NCI-H774 (cell line): ENCODE measurements around the gene GPC5.
A peak's percentile ranks its signal among the peaks of the same experiment; 100 is the strongest.
"Not testable (repeated sequence)": the region's sequence is repeated elsewhere in the genome, so short reads cannot be mapped to it uniquely, and the experiment has no call there.

ENCODE experiments used
- DNase-seq: peaks from one replicate; lab custom pipeline; 2025; lab: John Stamatoyannopoulos, UW

GPC5 gene

GRCh38 chr13:92656648-92657047, 1258.2 kb downstream of the GPC5 start:
- no peak for DNase-seq

DNA sequence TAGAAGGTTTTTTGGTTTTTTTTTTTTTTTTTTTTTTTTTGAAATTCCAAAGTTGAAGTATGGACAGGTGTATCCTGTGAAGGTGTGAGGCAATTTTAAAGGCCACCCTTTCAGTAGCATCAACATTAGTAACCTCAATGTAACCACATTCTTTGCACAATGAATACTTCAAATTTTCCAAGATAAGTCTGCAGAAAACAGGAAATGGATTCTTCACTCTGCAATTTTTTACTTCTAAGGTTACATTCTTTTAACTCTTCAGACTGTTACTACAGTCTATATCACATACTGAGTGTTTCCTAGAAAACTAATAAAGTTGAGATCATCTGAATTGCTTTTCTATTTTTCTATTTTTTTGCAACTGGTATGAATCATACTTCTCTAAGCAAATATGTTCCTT, 1259.1 kb downstream of the GPC5 start:
- DNase-seq: no peak

GRCh38 chr13:92658293-92658692, 1259.9 kb downstream of the GPC5 start:
- DNase-seq: no peak

DNA sequence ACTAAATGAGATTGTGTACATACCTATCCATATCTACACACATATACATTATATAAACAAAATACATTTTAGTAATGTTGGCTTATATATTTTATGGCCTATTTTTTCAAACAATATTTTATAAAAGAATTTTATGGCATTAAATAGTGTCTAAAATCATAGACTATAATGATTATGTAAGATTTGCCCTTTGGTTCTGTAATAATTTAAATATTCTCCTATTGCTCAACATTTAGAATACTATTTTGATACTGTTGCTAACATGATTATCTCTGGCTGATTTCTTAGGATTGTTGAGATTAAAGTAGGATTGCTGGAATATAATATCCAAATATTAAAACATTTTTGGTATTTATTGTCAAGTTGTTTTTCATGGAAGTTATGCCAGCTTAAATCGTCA, 1263.0 kb downstream of the GPC5 start:
- DNase-seq: no peak

GRCh38 chr13:92668157-92668556, 1269.7 kb downstream of the GPC5 start:
- DNase-seq: no peak

GRCh38 chr13:92670096-92670495, 1271.7 kb downstream of the GPC5 start:
- no peak for DNase-seq

- DNase-seq: no peak
These were observed 1273.4 kb downstream of the GPC5 start for GRCh38 chr13:92671821-92672220.

GRCh38 chr13:92676246-92676645, 1277.8 kb downstream of the GPC5 start:
- no peak for DNase-seq

- no peak for DNase-seq
These were observed 1279.2 kb downstream of the GPC5 start for GRCh38 chr13:92677571-92677970.

DNA sequence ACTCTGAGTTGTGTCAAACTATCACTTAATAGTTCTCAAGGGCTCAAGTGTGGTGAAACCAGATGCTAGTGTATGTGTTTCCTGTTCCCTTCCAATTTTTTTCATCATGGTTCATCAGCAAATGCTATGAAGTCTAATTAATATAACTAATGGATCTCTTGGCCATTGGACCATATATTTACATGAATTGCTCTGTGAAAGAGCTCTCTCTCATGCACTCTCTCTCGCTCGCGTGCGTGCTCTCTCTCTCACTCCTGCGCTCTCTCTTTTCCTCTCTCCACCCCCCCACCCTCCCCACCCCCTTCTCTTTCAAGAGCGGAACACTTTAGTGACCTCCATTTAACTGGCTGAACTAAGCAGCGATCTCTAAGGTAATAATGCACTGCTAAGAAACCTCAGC, 1281.2 kb downstream of the GPC5 start:
- DNase-seq: no peak

GRCh38 chr13:92681239-92681638, 1282.8 kb downstream of the GPC5 start:
- DNase-seq: no peak

GRCh38 chr13:92682832-92683517, 1284.6 kb downstream of the GPC5 start:
- no peak for DNase-seq

DNA sequence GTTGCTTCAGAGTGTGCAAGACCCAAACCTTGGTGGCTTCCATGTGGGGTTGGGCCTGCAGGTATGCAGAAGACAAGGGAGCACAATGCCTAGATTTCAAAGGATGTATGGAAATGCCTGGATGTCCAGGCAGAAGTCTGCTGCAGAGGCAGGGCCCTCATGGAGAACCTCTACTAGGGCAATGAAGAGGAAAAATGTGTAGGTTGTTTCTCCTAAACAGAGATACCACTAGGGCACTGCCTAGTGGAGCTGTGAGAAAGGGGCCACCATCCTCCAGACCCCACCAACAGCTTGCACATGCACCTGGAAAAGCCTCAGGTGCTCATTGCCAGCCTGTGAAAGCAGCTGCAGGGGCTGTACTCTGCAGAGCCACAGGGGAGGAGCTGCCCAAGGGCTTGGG, 1295.6 kb downstream of the GPC5 start:
- no peak for DNase-seq

- DNase-seq: not testable (repeated sequence)
These were observed 1297.4 kb downstream of the GPC5 start for GRCh38 chr13:92695827-92696226.

GRCh38 chr13:92716749-92717148, 1318.3 kb downstream of the GPC5 start:
- DNase-seq: no peak

DNA sequence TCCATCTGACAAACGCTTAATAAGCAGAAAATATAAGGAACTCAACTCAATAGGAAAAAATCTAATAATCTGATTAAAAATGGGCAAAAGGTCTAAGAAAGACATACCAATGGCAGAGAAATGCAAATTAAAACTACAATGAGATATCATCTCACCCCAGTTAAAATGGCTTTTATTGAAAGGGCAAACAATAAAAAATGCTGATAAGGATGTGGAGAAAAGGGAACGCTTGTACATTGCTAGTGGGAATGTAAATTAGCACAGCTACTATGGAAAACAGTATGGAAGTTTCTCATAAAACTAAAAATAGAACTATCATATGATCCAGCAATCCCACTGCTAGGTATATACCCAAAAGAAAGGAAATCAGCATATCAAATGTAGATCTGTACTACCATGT, 1319.4 kb downstream of the GPC5 start:
- DNase-seq: no peak

- peak; percentile 12 for DNase-seq
These were observed 1321.4 kb downstream of the GPC5 start for GRCh38 chr13:92719868-92720267.

GRCh38 chr13:92721620-92722019, 1323.2 kb downstream of the GPC5 start:
- DNase-seq: no peak

GRCh38 chr13:92727118-92727517, 1328.7 kb downstream of the GPC5 start:
- DNase-seq: no peak

DNA sequence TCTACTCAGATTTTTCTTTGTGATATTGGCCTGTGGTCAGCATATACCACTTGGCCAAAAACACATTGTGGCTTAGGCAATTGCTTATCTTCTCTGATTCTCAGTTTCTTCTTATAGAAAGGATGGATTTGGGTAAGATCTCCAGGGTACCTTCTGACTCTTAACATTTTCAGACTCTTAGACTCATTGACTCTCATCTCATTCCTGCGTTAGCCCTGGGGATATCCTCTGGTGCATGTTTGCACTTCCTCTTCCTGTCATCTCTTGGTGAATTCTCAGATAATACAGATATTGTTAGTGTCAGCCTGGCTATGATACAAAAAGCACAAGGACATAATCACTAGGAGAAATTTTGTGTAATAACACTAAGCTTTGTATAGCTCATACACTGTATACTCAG, 1335.6 kb downstream of the GPC5 start:
- DNase-seq: no peak

DNA sequence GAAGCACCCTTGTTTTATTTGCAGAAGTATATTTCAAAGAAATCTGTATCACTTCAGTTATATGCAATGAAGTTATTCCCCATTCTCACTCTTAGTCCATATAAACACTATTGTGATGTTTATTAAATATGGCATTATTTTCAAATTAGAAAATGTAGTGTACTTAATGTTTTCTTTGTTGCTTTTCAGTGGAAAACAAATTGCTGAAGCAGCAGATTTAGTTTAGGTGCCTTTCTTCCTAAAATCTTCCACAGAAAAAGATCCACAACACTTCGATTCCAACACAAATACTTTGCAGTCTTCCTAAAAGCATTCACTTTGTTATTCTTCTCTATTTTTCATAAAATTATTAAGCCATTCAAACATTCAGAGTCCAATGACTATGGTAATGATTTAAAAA, 1336.1 kb downstream of the GPC5 start:
- no peak for DNase-seq

DNA sequence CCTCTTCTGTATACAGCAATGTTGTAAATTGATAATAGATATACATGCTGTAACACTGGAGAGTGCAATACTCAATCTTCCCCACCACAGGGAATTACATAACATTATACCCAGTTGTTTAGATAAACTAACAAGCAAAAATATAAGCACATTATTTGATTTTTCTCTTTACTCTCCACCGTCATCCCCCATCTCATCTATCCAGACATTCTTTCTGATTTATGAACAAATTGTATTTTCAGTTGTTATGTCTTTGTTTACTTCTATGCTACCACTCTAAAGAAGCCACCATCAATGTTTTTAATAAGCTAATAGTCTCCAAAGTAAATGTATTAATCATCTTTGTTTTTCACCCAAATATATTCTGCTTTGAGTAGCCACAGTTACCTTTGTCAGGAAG, 1337.5 kb downstream of the GPC5 start:
- DNase-seq: no peak

- DNase-seq: no peak
These were observed 1340.9 kb downstream of the GPC5 start for GRCh38 chr13:92739306-92739818.

- no peak for DNase-seq
These were observed 1345.6 kb downstream of the GPC5 start for GRCh38 chr13:92743992-92744391.
